Muscle layer of duodenum (tissue), 2 donors: ENCODE measurements around the gene SCN8A.

Experiments
- H3K27ac ChIP-seq: one replicate; pipeline ENCODE4 v1.7.0; 2013; ENCODE audit warnings: mild to moderate bottlenecking, low read length
- H3K27me3 ChIP-seq: one replicate; pipeline ENCODE4 v1.7.0; 2013; ENCODE audit warnings: low read depth, mild to moderate bottlenecking, control low read depth, low read length
- H3K36me3 ChIP-seq, 2 donors: one replicate each; pipeline ENCODE4 v1.7.0; 2013; ENCODE audit warnings: low read length in 2 of 2, control low read depth in 1 of 2, mild to moderate bottlenecking in 1 of 2; ENCODE audit not compliant: insufficient read depth in 2 of 2, control insufficient read depth in 1 of 2
- H3K4me1 ChIP-seq, 2 donors: one replicate each; pipeline ENCODE4 v1.7.0; 2013; ENCODE audit warnings: low read length in 2 of 2, mild to moderate bottlenecking in 2 of 2, control low read depth in 1 of 2, moderate library complexity in 1 of 2; ENCODE audit not compliant: insufficient read depth in 2 of 2, control insufficient read depth in 1 of 2
- H3K4me3 ChIP-seq, 2 donors: one replicate each; pipeline ENCODE4 v1.7.0; 2013; ENCODE audit warnings: low read length in 2 of 2, low read depth in 1 of 2, mild to moderate bottlenecking in 1 of 2
- H3K9me3 ChIP-seq, 2 donors: one replicate each; pipeline ENCODE4 v1.7.0; 2013; ENCODE audit warnings: low read length in 2 of 2, control low read depth in 1 of 2, mild to moderate bottlenecking in 1 of 2; ENCODE audit not compliant: control insufficient read depth in 1 of 2
- donor health status: healthy.

SCN8A gene

GRCh38 chr12:51626115-51626514, 35.1 kb downstream of the SCN8A start:
- Histone ChIP-seq H3K27me3 (no peaks in the 10 kb centered on the region), H3K36me3 (no peaks in the 10 kb centered on the region), H3K9me3 (no peaks in the 10 kb centered on the region), H3K4me1 (no peaks in the 10 kb centered on the region), H3K4me3 (no peak overlapping the region), H3K27ac (no peak overlapping the region)

DNA sequence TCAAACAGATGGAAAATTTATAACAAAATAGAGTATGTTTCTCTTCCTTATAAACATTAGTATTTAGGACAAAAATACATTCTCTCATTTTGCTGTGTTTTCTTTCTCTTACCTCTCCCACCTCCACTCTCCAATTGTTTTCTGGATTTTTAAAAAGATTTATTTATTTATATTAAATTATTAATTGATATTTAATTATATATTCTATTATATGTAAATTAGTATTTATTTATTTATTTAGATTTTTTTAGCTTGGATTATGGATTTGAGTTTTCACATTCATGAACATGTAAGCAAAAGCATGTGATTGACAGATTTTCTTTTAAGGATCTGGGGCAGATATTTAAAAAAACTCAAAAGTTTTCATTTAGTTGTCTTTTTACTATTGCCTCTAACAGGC, 35.6 kb downstream of the SCN8A start:
- Histone ChIP-seq H3K4me3 (no peak overlapping the region), H3K36me3 (no peaks in the 10 kb centered on the region), H3K27me3 (no peaks in the 10 kb centered on the region), H3K9me3 (no peaks in the 10 kb centered on the region), H3K4me1 (no peaks in the 10 kb centered on the region), H3K27ac (no peak overlapping the region)

DNA sequence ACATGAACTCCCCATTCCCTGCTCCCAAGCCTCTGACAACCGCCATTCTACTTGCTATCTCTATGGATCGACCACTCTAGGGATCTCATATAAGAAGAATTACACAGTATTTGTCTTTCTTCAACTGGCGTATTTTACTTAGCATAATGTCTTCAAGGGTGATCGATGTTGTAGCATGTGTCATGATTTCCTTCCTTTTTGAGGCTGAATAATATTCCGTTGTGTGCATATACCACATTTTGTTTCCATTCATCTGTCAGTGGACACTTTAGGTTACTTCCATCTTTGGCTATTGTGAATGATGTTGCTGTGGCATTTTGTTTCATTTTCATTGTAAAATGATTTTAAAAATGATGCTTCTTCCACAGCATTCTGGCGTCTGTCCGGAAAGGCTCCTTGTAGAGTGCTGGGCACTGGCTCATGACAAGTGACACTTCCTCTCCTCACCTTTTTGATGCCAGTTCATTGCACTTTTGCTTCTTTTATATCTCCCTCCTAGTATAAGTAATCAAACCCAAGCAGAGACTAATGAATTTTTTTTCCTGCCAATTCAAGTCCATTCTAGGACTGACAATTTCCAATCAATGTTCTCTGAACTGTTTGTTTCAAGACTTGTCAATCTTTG, 39.3 kb downstream of the SCN8A start:
- H3K27ac ChIP-seq: no peak overlapping the region
- no peaks in the 10 kb centered on the region for H3K27me3 ChIP-seq
- no peaks in the 10 kb centered on the region for H3K36me3 ChIP-seq
- no peaks in the 10 kb centered on the region for H3K4me1 ChIP-seq
- H3K9me3 ChIP-seq: no peaks in the 10 kb centered on the region
- H3K4me3 ChIP-seq: no peak overlapping the region

DNA sequence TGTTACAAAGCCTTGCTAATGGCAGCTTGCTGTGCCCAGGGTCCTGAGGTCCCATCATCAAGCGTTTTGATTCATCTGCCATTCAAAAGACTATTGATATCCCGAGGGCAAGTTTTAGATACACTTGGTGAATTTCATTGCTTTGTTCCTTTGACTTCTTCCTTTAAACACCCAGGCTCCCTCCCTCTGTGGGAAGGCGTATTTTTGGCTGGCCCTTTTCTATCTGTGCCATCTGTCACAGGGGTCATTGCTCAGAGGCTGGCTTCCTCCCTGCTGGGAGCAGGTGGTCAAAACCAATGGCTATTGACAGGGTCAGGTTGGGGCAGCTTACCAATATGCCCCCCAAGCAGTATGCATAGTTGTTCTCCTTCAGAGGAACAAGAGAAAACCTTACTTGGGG, 40.0 kb downstream of the SCN8A start:
- no peaks in the 10 kb centered on the region for H3K36me3 ChIP-seq
- no peak overlapping the region for H3K27ac ChIP-seq
- H3K4me3 ChIP-seq: no peak overlapping the region
- H3K9me3 ChIP-seq: no peaks in the 10 kb centered on the region
- no peaks in the 10 kb centered on the region for H3K27me3 ChIP-seq
- no peaks in the 10 kb centered on the region for H3K4me1 ChIP-seq

DNA sequence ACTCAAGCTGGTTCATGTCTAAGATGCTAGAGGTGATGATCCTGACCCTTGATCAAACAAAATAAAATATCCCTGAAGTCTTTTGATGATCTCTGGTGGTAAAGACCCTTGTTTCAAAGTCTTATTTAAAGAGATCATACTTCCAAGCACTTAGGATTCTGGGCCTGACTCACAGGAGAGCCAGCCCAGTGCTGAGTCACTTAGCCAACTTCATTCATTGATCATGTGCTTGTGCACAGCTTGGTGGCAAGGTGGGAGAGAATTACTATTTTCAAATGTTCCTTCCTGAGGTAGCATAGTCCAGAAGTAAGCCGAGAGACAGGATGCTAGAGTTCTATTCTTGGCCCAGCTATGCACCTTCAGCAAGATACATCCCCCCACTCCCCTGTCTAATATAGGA, 40.6 kb downstream of the SCN8A start:
- H3K27me3 ChIP-seq: no peaks in the 10 kb centered on the region
- no peaks in the 10 kb centered on the region for H3K36me3 ChIP-seq
- no peaks in the 10 kb centered on the region for H3K9me3 ChIP-seq
- H3K27ac ChIP-seq: no peak overlapping the region
- H3K4me3 ChIP-seq: no peak overlapping the region
- H3K4me1 ChIP-seq: no peaks in the 10 kb centered on the region

GRCh38 chr12:51632623-51633022, 41.6 kb downstream of the SCN8A start:
- no peak overlapping the region for H3K27ac ChIP-seq
- no peaks in the 10 kb centered on the region for H3K4me1 ChIP-seq
- no peak overlapping the region for H3K4me3 ChIP-seq
- no peaks in the 10 kb centered on the region for H3K36me3 ChIP-seq
- H3K9me3 ChIP-seq: peaks cover 0 to 6% of the 10 kb centered on the region in 2 donors
- no peaks in the 10 kb centered on the region for H3K27me3 ChIP-seq

DNA sequence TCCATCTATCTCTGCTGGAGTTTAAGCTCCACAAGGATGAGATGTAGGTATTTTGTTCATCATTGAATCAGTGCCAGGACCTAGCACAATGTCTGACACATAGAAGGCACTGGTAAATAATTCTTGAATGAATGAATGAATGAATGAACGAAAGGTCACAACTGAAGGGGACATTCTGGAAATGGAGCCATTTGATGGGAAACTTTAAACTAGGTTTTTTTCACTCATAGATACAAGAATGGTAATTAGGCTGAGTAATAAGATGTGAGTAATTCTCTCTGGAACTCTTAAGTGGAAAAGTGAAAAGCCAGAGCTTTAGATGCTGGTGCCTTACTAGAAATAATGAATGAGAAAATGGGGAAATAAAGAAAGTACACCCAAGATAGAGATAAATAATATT, 44.3 kb downstream of the SCN8A start:
- Histone ChIP-seq H3K27me3 (no peaks in the 10 kb centered on the region), H3K4me1 (no peaks in the 10 kb centered on the region), H3K4me3 (no peak overlapping the region)

DNA sequence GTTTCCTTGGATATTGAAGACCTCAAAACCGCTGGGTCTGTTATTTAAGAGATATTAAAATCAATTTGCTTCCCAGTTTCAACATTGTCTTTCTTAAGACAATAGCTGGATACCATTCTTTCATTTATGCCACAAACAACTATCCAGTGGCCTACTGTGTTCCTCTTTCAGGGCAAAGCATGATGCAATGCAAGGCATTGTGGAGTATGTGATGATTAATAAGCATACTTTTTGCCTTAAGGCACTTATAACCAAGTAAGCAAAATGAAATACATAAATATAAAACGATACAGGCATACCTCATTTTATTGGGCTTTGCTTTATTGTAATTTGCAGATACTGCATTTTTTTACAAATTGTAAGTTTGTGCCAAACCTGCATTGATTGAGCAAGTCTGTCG, 45.5 kb downstream of the SCN8A start:
- H3K27ac ChIP-seq: no peak overlapping the region
- no peak overlapping the region for H3K4me3 ChIP-seq
- H3K9me3 ChIP-seq: peaks cover 0 to 12% of the 10 kb centered on the region in 2 donors
- no peaks in the 10 kb centered on the region for H3K4me1 ChIP-seq
- H3K27me3 ChIP-seq: no peaks in the 10 kb centered on the region
- no peaks in the 10 kb centered on the region for H3K36me3 ChIP-seq

More for the DNA sequence above, 44.3 kb downstream of the SCN8A start:
- peaks cover 0 to 12% of the 10 kb centered on the region in 2 donors for H3K9me3 ChIP-seq
- no peak overlapping the region for H3K27ac ChIP-seq
- H3K36me3 ChIP-seq: no peaks in the 10 kb centered on the region

DNA sequence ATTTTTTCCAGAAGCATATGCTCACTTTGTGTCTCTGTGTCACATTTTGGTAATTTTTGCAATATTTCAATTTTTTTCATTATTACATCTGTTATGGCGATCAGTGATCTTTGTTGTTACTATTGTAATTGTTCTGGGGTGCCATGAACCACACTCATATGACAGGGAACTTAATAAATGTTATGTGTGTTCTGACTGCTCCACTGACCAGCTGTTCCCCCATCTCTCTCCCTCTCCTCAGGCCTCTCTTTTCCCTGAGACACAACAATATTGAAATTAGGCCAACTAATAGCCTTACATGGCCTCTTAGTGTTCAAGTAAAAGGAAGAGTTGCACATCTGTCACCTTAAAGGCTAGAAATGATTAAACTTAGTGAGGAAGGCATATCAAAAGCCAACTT, 46.0 kb downstream of the SCN8A start:
- Histone ChIP-seq H3K9me3 (peaks cover 0 to 12% of the 10 kb centered on the region in 2 donors), H3K4me1 (no peaks in the 10 kb centered on the region), H3K36me3 (no peaks in the 10 kb centered on the region), H3K4me3 (no peak overlapping the region), H3K27me3 (no peaks in the 10 kb centered on the region), H3K27ac (no peak overlapping the region)

GRCh38 chr12:51639361-51639760, 48.3 kb downstream of the SCN8A start:
- Histone ChIP-seq H3K4me3 (no peak overlapping the region), H3K9me3 (peaks cover 0 to 12% of the 10 kb centered on the region in 2 donors), H3K27me3 (no peaks in the 10 kb centered on the region), H3K36me3 (no peaks in the 10 kb centered on the region), H3K27ac (no peak overlapping the region), H3K4me1 (no peaks in the 10 kb centered on the region)

GRCh38 chr12:51642286-51642685, 51.3 kb downstream of the SCN8A start:
- H3K9me3 ChIP-seq: peaks cover 0 to 9% of the 10 kb centered on the region in 2 donors
- H3K4me3 ChIP-seq: no peak overlapping the region
- no peak overlapping the region for H3K27ac ChIP-seq
- H3K36me3 ChIP-seq: no peaks in the 10 kb centered on the region
- no peaks in the 10 kb centered on the region for H3K27me3 ChIP-seq
- no peaks in the 10 kb centered on the region for H3K4me1 ChIP-seq

GRCh38 chr12:51643951-51644350, 52.9 kb downstream of the SCN8A start:
- no peaks in the 10 kb centered on the region for H3K27me3 ChIP-seq
- H3K4me3 ChIP-seq: no peak overlapping the region
- no peaks in the 10 kb centered on the region for H3K4me1 ChIP-seq
- H3K9me3 ChIP-seq: no peaks in the 10 kb centered on the region
- H3K36me3 ChIP-seq: no peaks in the 10 kb centered on the region
- no peak overlapping the region for H3K27ac ChIP-seq
